BE2C (cell line): ENCODE measurements around the gene G0S2.

Source experiments
- DNase-seq: peaks from one replicate; pipeline ENCODE4 v3.0.0-alpha.2; 2020
- H3K27me3 ChIP-seq: fragments of 250-450 bp; sonication (Bioruptor Pico); 2 replicates; pipeline ENCODE4 v1.5.1; 2020; ENCODE audit warnings: mild to moderate bottlenecking
- H3K36me3 ChIP-seq: fragments of 250-450 bp; sonication (Bioruptor Pico); 2 replicates; pipeline ENCODE4 v1.5.1; 2020; ENCODE audit warnings: mild to moderate bottlenecking
- H3K4me1 ChIP-seq: fragments of 250-450 bp; sonication (Bioruptor Pico); 2 replicates; pipeline ENCODE4 v1.5.1; 2020
- H3K4me3 ChIP-seq: 2 replicates; pipeline ENCODE4 v1.5.1; 2011; ENCODE audit warnings: low read depth, low read length
- H3K9me3 ChIP-seq: fragments of 250-450 bp; sonication (Bioruptor Pico); 2 replicates; pipeline ENCODE4 v1.5.1; 2020
- CTCF ChIP-seq: IDR thresholded peaks from 2 replicates; pipeline ENCODE4 v1.5.1; 2012; ENCODE audit warnings: mild to moderate bottlenecking, low read depth, low read length

The G0S2 gene

GRCh38 chr1:209670441-209671082 lies 4.7 kb upstream of the G0S2 start:
- Histone ChIP-seq H3K4me1 (no peaks in the 10 kb centered on the region), H3K27me3 (peaks cover 53% of the 10 kb centered on the region)

GRCh38 chr1:209672705-209673630 lies 2.2 kb upstream of the G0S2 start:
- no peak for TF ChIP-seq CTCF
- Histone ChIP-seq H3K27me3 (peaks cover 77% of the 10 kb centered on the region), H3K9me3 (no peaks in the 10 kb centered on the region), H3K4me3 (no peak overlapping the region), H3K4me1 (no peaks in the 10 kb centered on the region), H3K36me3 (no peaks in the 10 kb centered on the region)
- DNase-seq: no peak

More at GRCh38 chr1:209670441-209671082, 4.7 kb upstream of the G0S2 start:
- H3K4me3 ChIP-seq: no peak overlapping the region
- H3K36me3 ChIP-seq: no peaks in the 10 kb centered on the region
- no peak for TF ChIP-seq CTCF
- no peaks in the 10 kb centered on the region for H3K9me3 ChIP-seq
- no peak for DNase-seq

GRCh38 chr1:209673631-209674417 lies 1.4 kb upstream of the G0S2 start:
- no peak overlapping the region for H3K4me3 ChIP-seq
- TF ChIP-seq CTCF: no peak
- DNase-seq: no peak
- no peaks in the 10 kb centered on the region for H3K36me3 ChIP-seq
- H3K27me3 ChIP-seq: peaks cover 82% of the 10 kb centered on the region
- no peaks in the 10 kb centered on the region for H3K9me3 ChIP-seq
- no peaks in the 10 kb centered on the region for H3K4me1 ChIP-seq

GRCh38 chr1:209675565-209676154 lies 448 bp downstream of the G0S2 start:
- Histone ChIP-seq H3K27me3 (peaks cover 83% of the 10 kb centered on the region), H3K9me3 (no peaks in the 10 kb centered on the region), H3K4me1 (no peaks in the 10 kb centered on the region), H3K36me3 (no peaks in the 10 kb centered on the region), H3K4me3 (peak overlapping the region; percentile 56)
- peak; percentile 39 for DNase-seq
- TF ChIP-seq CTCF: peak; percentile 10

- H3K27me3 ChIP-seq: peaks cover 89% of the 10 kb centered on the region
- H3K4me1 ChIP-seq: no peaks in the 10 kb centered on the region
- H3K36me3 ChIP-seq: no peaks in the 10 kb centered on the region
- no peak overlapping the region for H3K4me3 ChIP-seq
- TF ChIP-seq CTCF: no peak
- H3K9me3 ChIP-seq: no peaks in the 10 kb centered on the region
- DNase-seq: no peak
Observed at GRCh38 chr1:209678981-209679539, 3.8 kb downstream of the G0S2 start.
